Activated naive CD4-positive, alpha-beta T cell treated with anti-CD3 and anti-CD28 coated beads, Interleukin-2, amount 10 ng/mL, durations not matched to agents 7 days and 5 days (primary cell): ENCODE measurements around the gene SPEG.

ENCODE experiments used
- CTCF ChIA-PET: fragments of 350-600 bp; sonication (Branson Sonifier 250); formaldehyde crosslinking; loops from one replicate; lab custom pipeline; 2021; ENCODE audit warnings: antibody characterized with exemption; lab: Charles Lee
- DNase-seq: peaks from one replicate; pipeline ENCODE4 v3.0.0-alpha.2; 2020
- H3K27ac Mint-ChIP-seq: one replicate; pipeline ENCODE4 v1.8.0; 2021; ENCODE audit warnings: mild to moderate bottlenecking, moderate library complexity, mixed read lengths
- H3K27me3 Mint-ChIP-seq: one replicate; pipeline ENCODE4 v1.8.0; 2021; ENCODE audit warnings: mild to moderate bottlenecking, mixed read lengths
- H3K36me3 Mint-ChIP-seq: one replicate; pipeline ENCODE4 v1.8.0; 2021; ENCODE audit warnings: mixed read lengths
- H3K4me1 Mint-ChIP-seq: one replicate; pipeline ENCODE4 v1.8.0; 2021; ENCODE audit warnings: mixed read lengths
- H3K4me3 Mint-ChIP-seq: one replicate; pipeline ENCODE4 v1.8.0; 2021; ENCODE audit warnings: mild to moderate bottlenecking, moderate library complexity, mixed read lengths
- H3K9me3 Mint-ChIP-seq: one replicate; pipeline ENCODE4 v1.8.0; 2021; ENCODE audit warnings: mixed read lengths

The SPEG gene

GRCh38 chr2:219494952-219495530 is 60.4 kb downstream of the SPEG start:
- CTCF ChIA-PET, result interaction anchor here (0.8 to 4.7 kb wide), 18 partner anchors 9 to 148 kb away, joined by 3 to 131 read pairs (median 4); partner anchors contain the start of gene ASIC4
- Mint-ChIP-seq H3K9me3 (no peaks in the 10 kb centered on the region), H3K4me3 (no peak overlapping the region), H3K27me3 (peaks cover 74% of the 10 kb centered on the region), H3K27ac (no peak overlapping the region), H3K36me3 (peaks cover 5% of the 10 kb centered on the region), H3K4me1 (peaks cover 28% of the 10 kb centered on the region)
- no peak for DNase-seq

GRCh38 chr2:219495531-219496122 is 61.0 kb downstream of the SPEG start:
- peaks cover 5% of the 10 kb centered on the region for H3K36me3 Mint-ChIP-seq
- peak; percentile 75 for DNase-seq
- H3K27me3 Mint-ChIP-seq, result peaks cover 74% of the 10 kb centered on the region
- H3K27ac Mint-ChIP-seq, result no peak overlapping the region
- no peak overlapping the region for H3K4me3 Mint-ChIP-seq
- no peaks in the 10 kb centered on the region for H3K9me3 Mint-ChIP-seq
- peaks cover 34% of the 10 kb centered on the region for H3K4me1 Mint-ChIP-seq
- CTCF ChIA-PET, result interaction anchor here (0.7 to 4.7 kb wide), 19 partner anchors 9 to 93 kb away, joined by 3 to 131 read pairs (median 5); partner anchors contain the start of gene ASIC4

GRCh38 chr2:219496247-219496824 is 61.7 kb downstream of the SPEG start:
- Mint-ChIP-seq H3K9me3 (no peaks in the 10 kb centered on the region), H3K27ac (no peak overlapping the region), H3K36me3 (peaks cover 5% of the 10 kb centered on the region), H3K27me3 (peaks cover 74% of the 10 kb centered on the region), H3K4me1 (peaks cover 40% of the 10 kb centered on the region), H3K4me3 (no peak overlapping the region)
- CTCF ChIA-PET, result interaction anchor here (0.7 to 4.7 kb wide), 16 partner anchors 10 to 80 kb away, joined by 3 to 131 read pairs (median 5); partner anchors contain the start of gene ASIC4
- DNase-seq, result no peak

GRCh38 chr2:219496825-219497494 is 62.3 kb downstream of the SPEG start:
- CTCF ChIA-PET, result interaction anchor here (0.8 to 4.7 kb wide), 4 partner anchors 10 to 31 kb away, joined by 3 to 131 read pairs (median 20); no protein-coding TSS in a partner anchor
- Mint-ChIP-seq H3K36me3 (peaks cover 5% of the 10 kb centered on the region), H3K4me1 (peaks cover 41% of the 10 kb centered on the region), H3K27ac (no peak overlapping the region), H3K27me3 (peaks cover 68% of the 10 kb centered on the region), H3K4me3 (peak overlapping the region; percentile 92), H3K9me3 (no peaks in the 10 kb centered on the region)
- peak; percentile 32 for DNase-seq

GRCh38 chr2:219497495-219498279 is 63.0 kb downstream of the SPEG start:
- H3K4me1 Mint-ChIP-seq, result peaks cover 41% of the 10 kb centered on the region
- CTCF ChIA-PET, result interaction anchor here (0.8 to 4.7 kb wide), 6 partner anchors 12 to 37 kb away, joined by 3 to 131 read pairs (median 6); no protein-coding TSS in a partner anchor
- H3K27me3 Mint-ChIP-seq, result peaks cover 61% of the 10 kb centered on the region
- DNase-seq, result peak; percentile 65
- H3K4me3 Mint-ChIP-seq, result peak overlapping the region; percentile 92
- peaks cover 6% of the 10 kb centered on the region for H3K36me3 Mint-ChIP-seq
- no peaks in the 10 kb centered on the region for H3K9me3 Mint-ChIP-seq
- no peak overlapping the region for H3K27ac Mint-ChIP-seq

- peak; percentile 98 for DNase-seq
- H3K4me3 Mint-ChIP-seq, result peak within 1 kb of the TSS; percentile 92
- peaks cover 8% of the 10 kb centered on the region for H3K36me3 Mint-ChIP-seq
- peaks cover 53% of the 10 kb centered on the region for H3K27me3 Mint-ChIP-seq
- CTCF ChIA-PET, result interaction anchor here (0.8 to 3.6 kb wide), 9 partner anchors 11 to 517 kb away, joined by 3 to 24 read pairs (median 4); no protein-coding TSS in a partner anchor
- H3K9me3 Mint-ChIP-seq, result no peaks in the 10 kb centered on the region
- peaks cover 41% of the 10 kb centered on the region for H3K4me1 Mint-ChIP-seq
- H3K27ac Mint-ChIP-seq, result peak within 1 kb of the TSS; percentile 73
Observed at GRCh38 chr2:219498280-219499057, 63.8 kb downstream of the SPEG start, which contains the start of gene GMPPA. TSS of gene GMPPA (plus strand) at chr2:219498891. CDS start at chr2:219499976, 1,085 bp downstream.

- H3K4me3 Mint-ChIP-seq, result peak overlapping the region; percentile 92
- H3K36me3 Mint-ChIP-seq, result peaks cover 11% of the 10 kb centered on the region
- H3K27ac Mint-ChIP-seq, result peak overlapping the region; percentile 73
- peaks cover 48% of the 10 kb centered on the region for H3K27me3 Mint-ChIP-seq
- DNase-seq, result no peak
- CTCF ChIA-PET, result interaction anchor here (1.2 to 3.6 kb wide), 8 partner anchors 10 to 517 kb away, joined by 3 to 24 read pairs (median 4); no protein-coding TSS in a partner anchor
- H3K9me3 Mint-ChIP-seq, result no peaks in the 10 kb centered on the region
- H3K4me1 Mint-ChIP-seq, result peaks cover 41% of the 10 kb centered on the region
Observed at GRCh38 chr2:219499058-219499307, 64.3 kb downstream of the SPEG start.

GRCh38 chr2:219499555-219499954 is 64.9 kb downstream of the SPEG start:
- Mint-ChIP-seq H3K9me3 (no peaks in the 10 kb centered on the region), H3K27ac (no peak overlapping the region), H3K4me3 (peak overlapping the region; percentile 92), H3K27me3 (peaks cover 42% of the 10 kb centered on the region), H3K4me1 (peaks cover 41% of the 10 kb centered on the region), H3K36me3 (peaks cover 11% of the 10 kb centered on the region)
- CTCF ChIA-PET, result interaction anchor here (0.7 to 3.6 kb wide), 10 partner anchors 11 to 518 kb away, joined by 3 to 24 read pairs (median 4); no protein-coding TSS in a partner anchor
- no peak for DNase-seq

- DNase-seq, result no peak
- H3K4me1 Mint-ChIP-seq, result peaks cover 41% of the 10 kb centered on the region
- H3K36me3 Mint-ChIP-seq, result peaks cover 11% of the 10 kb centered on the region
- H3K27ac Mint-ChIP-seq, result no peak overlapping the region
- peak overlapping the region; percentile 92 for H3K4me3 Mint-ChIP-seq
- H3K27me3 Mint-ChIP-seq, result peaks cover 36% of the 10 kb centered on the region
- CTCF ChIA-PET, result interaction anchor here (0.7 to 3.6 kb wide), 6 partner anchors 10 to 98 kb away, joined by 3 to 24 read pairs (median 6); no protein-coding TSS in a partner anchor
- no peaks in the 10 kb centered on the region for H3K9me3 Mint-ChIP-seq
Observed at GRCh38 chr2:219500135-219500534, 65.5 kb downstream of the SPEG start.

GRCh38 chr2:219501849-219502248 is 67.2 kb downstream of the SPEG start:
- no peak overlapping the region for H3K4me3 Mint-ChIP-seq
- H3K9me3 Mint-ChIP-seq, result no peaks in the 10 kb centered on the region
- DNase-seq, result no peak
- CTCF ChIA-PET, result interaction anchor here (3.4 kb wide), 1 partner anchor 8 kb away, joined by 19 read pairs; no protein-coding TSS in a partner anchor
- peaks cover 19% of the 10 kb centered on the region for H3K27me3 Mint-ChIP-seq
- peaks cover 36% of the 10 kb centered on the region for H3K4me1 Mint-ChIP-seq
- no peak overlapping the region for H3K27ac Mint-ChIP-seq
- peaks cover 13% of the 10 kb centered on the region for H3K36me3 Mint-ChIP-seq

GRCh38 chr2:219502618-219503017 is 68.0 kb downstream of the SPEG start:
- CTCF ChIA-PET, result interaction anchor here (3.4 kb wide), 1 partner anchor 8 kb away, joined by 19 read pairs; no protein-coding TSS in a partner anchor
- no peak for DNase-seq
- Mint-ChIP-seq H3K9me3 (no peaks in the 10 kb centered on the region), H3K36me3 (peaks cover 13% of the 10 kb centered on the region), H3K27ac (no peak overlapping the region), H3K4me3 (no peak overlapping the region), H3K27me3 (peaks cover 12% of the 10 kb centered on the region), H3K4me1 (peaks cover 31% of the 10 kb centered on the region)

GRCh38 chr2:219505585-219505984 is 70.9 kb downstream of the SPEG start:
- peaks cover 16% of the 10 kb centered on the region for H3K4me1 Mint-ChIP-seq
- H3K9me3 Mint-ChIP-seq, result no peaks in the 10 kb centered on the region
- H3K27ac Mint-ChIP-seq, result no peak overlapping the region
- H3K36me3 Mint-ChIP-seq, result peaks cover 8% of the 10 kb centered on the region
- peaks cover 31% of the 10 kb centered on the region for H3K27me3 Mint-ChIP-seq
- no peak for DNase-seq
- CTCF ChIA-PET, result interaction anchor here (2.6 kb wide), 1 partner anchor 10 kb away, joined by 16 read pairs; a partner anchor contains a TSS
- H3K4me3 Mint-ChIP-seq, result no peak overlapping the region
